ENCODE measurements around the gene PCBP2. TPM values are rescaled to one million over a fixed set of nuclear protein-coding genes. Genes with fewer than 3 reads are reported as not detected.

Gene PCBP2
- total and polyA plus RNA-seq, 4 donors: 510 to 688 (median 545) TPM

- Histone ChIP-seq H3K4me3 (ENCODE audit: low read length in 2 of 2) (no peak overlapping the region), H3K27me3 (ENCODE audit: control insufficient read depth in 1 of 2, insufficient read depth in 2 of 2, low read length in 1 of 2) (no peaks in the 10 kb centered on the region), H3K9me3 (ENCODE audit: control insufficient read depth, low read length) (no peaks in the 10 kb centered on the region), H3K4me1 (ENCODE audit: control insufficient read depth in 1 of 2, insufficient read depth in 2 of 2, low read length in 2 of 2) (peaks cover 0 to 2% of the 10 kb centered on the region in 2 donors), H3K27ac (ENCODE audit: low read depth in 1 of 2, low read length in 2 of 2) (no peak overlapping the region), H3K36me3 (ENCODE audit: control insufficient read depth in 1 of 2, insufficient read depth in 2 of 2, low read length in 1 of 2) (no peaks in the 10 kb centered on the region)
- peak in 1 of 2 donors; percentile 11 for DNase-seq
- 91 to 96% methylated on average over 5 of the region's 5 CpGs for WGBS, 2 donors
- ATAC-seq (ENCODE audit: low FRiP score): no peak
- intact Hi-C loops (cut with DNase I): loop anchor here in 1 of 2 donors (5.0 kb wide), 1 partner anchor 37 kb away; the partner anchor contains the start of gene PCBP2
Observed at GRCh38 chr12:53489242-53489864, 37.5 kb downstream of the PCBP2 start.

- Histone ChIP-seq H3K9me3 (ENCODE audit: control insufficient read depth, low read length) (no peaks in the 10 kb centered on the region), H3K27me3 (ENCODE audit: control insufficient read depth in 1 of 2, insufficient read depth in 2 of 2, low read length in 1 of 2) (no peaks in the 10 kb centered on the region), H3K4me1 (ENCODE audit: control insufficient read depth in 1 of 2, insufficient read depth in 2 of 2, low read length in 2 of 2) (peaks cover 0 to 2% of the 10 kb centered on the region in 2 donors), H3K4me3 (ENCODE audit: low read length in 2 of 2) (peak overlapping the region in 1 of 2 donors; percentile 16), H3K36me3 (ENCODE audit: control insufficient read depth in 1 of 2, insufficient read depth in 2 of 2, low read length in 1 of 2) (no peaks in the 10 kb centered on the region), H3K27ac (ENCODE audit: low read depth in 1 of 2, low read length in 2 of 2) (no peak overlapping the region)
- intact Hi-C loops (cut with DNase I): no loop called here
- ATAC-seq (ENCODE audit: low FRiP score) (no peak), DNase-seq (no peak)
- 34 to 45% methylated on average over 20 of the region's 20 CpGs for WGBS, 2 donors
Observed at GRCh38 chr12:53492188-53492587, 40.3 kb downstream of the PCBP2 start.

GRCh38 chr12:53492830-53493609 lies 41.1 kb downstream of the PCBP2 start:
- peak; percentile 96 for ATAC-seq (ENCODE audit: low FRiP score)
- H3K27me3 ChIP-seq (ENCODE audit: control insufficient read depth in 1 of 2, insufficient read depth in 2 of 2, low read length in 1 of 2): no peaks in the 10 kb centered on the region
- peak overlapping the region in 1 of 2 donors; percentile 16 for H3K4me3 ChIP-seq (ENCODE audit: low read length in 2 of 2)
- peak overlapping the region in 1 of 2 donors; percentile 41 for H3K27ac ChIP-seq (ENCODE audit: low read depth in 1 of 2, low read length in 2 of 2)
- H3K9me3 ChIP-seq (ENCODE audit: control insufficient read depth, low read length): no peaks in the 10 kb centered on the region
- peaks cover 0 to 2% of the 10 kb centered on the region in 2 donors for H3K4me1 ChIP-seq (ENCODE audit: control insufficient read depth in 1 of 2, insufficient read depth in 2 of 2, low read length in 2 of 2)
- 1 to 2% methylated on average over 44 to 52 of the region's 52 CpGs for WGBS, 2 donors
- intact Hi-C loops (cut with DNase I): no loop called here
- no peaks in the 10 kb centered on the region for H3K36me3 ChIP-seq (ENCODE audit: control insufficient read depth in 1 of 2, insufficient read depth in 2 of 2, low read length in 1 of 2)
- DNase-seq: peak; percentile 96 to 97

- H3K27ac ChIP-seq (ENCODE audit: low read depth in 1 of 2, low read length in 2 of 2): peak overlapping the region in 1 of 2 donors; percentile 41
- intact Hi-C loops (cut with DNase I): no loop called here
- ATAC-seq (ENCODE audit: low FRiP score) (no peak), DNase-seq (no peak)
- H3K36me3 ChIP-seq (ENCODE audit: control insufficient read depth in 1 of 2, insufficient read depth in 2 of 2, low read length in 1 of 2): no peaks in the 10 kb centered on the region
- H3K27me3 ChIP-seq (ENCODE audit: control insufficient read depth in 1 of 2, insufficient read depth in 2 of 2, low read length in 1 of 2): no peaks in the 10 kb centered on the region
- WGBS, 2 donors: 20% methylated on average over 11 of the region's 11 CpGs
- peaks cover 0 to 2% of the 10 kb centered on the region in 2 donors for H3K4me1 ChIP-seq (ENCODE audit: control insufficient read depth in 1 of 2, insufficient read depth in 2 of 2, low read length in 2 of 2)
- no peak overlapping the region for H3K4me3 ChIP-seq (ENCODE audit: low read length in 2 of 2)
- H3K9me3 ChIP-seq (ENCODE audit: control insufficient read depth, low read length): no peaks in the 10 kb centered on the region
Observed at GRCh38 chr12:53493610-53494391, 41.9 kb downstream of the PCBP2 start.

- peak; percentile 69 to 80 for DNase-seq
- no peaks in the 10 kb centered on the region for H3K36me3 ChIP-seq (ENCODE audit: control insufficient read depth in 1 of 2, insufficient read depth in 2 of 2, low read length in 1 of 2)
- H3K27me3 ChIP-seq (ENCODE audit: control insufficient read depth in 1 of 2, insufficient read depth in 2 of 2, low read length in 1 of 2): no peaks in the 10 kb centered on the region
- 50 to 52% methylated on average over 5 of the region's 5 CpGs for WGBS, 2 donors
- H3K4me1 ChIP-seq (ENCODE audit: control insufficient read depth in 1 of 2, insufficient read depth in 2 of 2, low read length in 2 of 2): peaks cover 0 to 2% of the 10 kb centered on the region in 2 donors
- no peak overlapping the region for H3K4me3 ChIP-seq (ENCODE audit: low read length in 2 of 2)
- no peak overlapping the region for H3K27ac ChIP-seq (ENCODE audit: low read depth in 1 of 2, low read length in 2 of 2)
- intact Hi-C loops (cut with DNase I): no loop called here
- ATAC-seq (ENCODE audit: low FRiP score): no peak
- no peaks in the 10 kb centered on the region for H3K9me3 ChIP-seq (ENCODE audit: control insufficient read depth, low read length)
Observed at GRCh38 chr12:53495903-53496751, 44.2 kb downstream of the PCBP2 start.

- no peak for DNase-seq
- Histone ChIP-seq H3K27ac (ENCODE audit: low read depth in 1 of 2, low read length in 2 of 2) (no peak overlapping the region), H3K4me1 (ENCODE audit: control insufficient read depth in 1 of 2, insufficient read depth in 2 of 2, low read length in 2 of 2) (peaks cover 0 to 2% of the 10 kb centered on the region in 2 donors), H3K9me3 (ENCODE audit: control insufficient read depth, low read length) (no peaks in the 10 kb centered on the region), H3K36me3 (ENCODE audit: control insufficient read depth in 1 of 2, insufficient read depth in 2 of 2, low read length in 1 of 2) (no peaks in the 10 kb centered on the region), H3K27me3 (ENCODE audit: control insufficient read depth in 1 of 2, insufficient read depth in 2 of 2, low read length in 1 of 2) (no peaks in the 10 kb centered on the region), H3K4me3 (ENCODE audit: low read length in 2 of 2) (no peak overlapping the region)
- intact Hi-C loops (cut with DNase I): no loop called here
- WGBS, 2 donors: 79 to 81% methylated on average over 1 of the region's 1 CpG
- ATAC-seq (ENCODE audit: low FRiP score): no peak
Observed at GRCh38 chr12:53496752-53497032, 44.8 kb downstream of the PCBP2 start.

GRCh38 chr12:53497461-53497860 lies 45.6 kb downstream of the PCBP2 start:
- WGBS, 2 donors: 94 to 95% methylated on average over 3 of the region's 3 CpGs
- Histone ChIP-seq H3K4me1 (ENCODE audit: control insufficient read depth in 1 of 2, insufficient read depth in 2 of 2, low read length in 2 of 2) (peaks cover 0 to under 1% of the 10 kb centered on the region in 2 donors), H3K27ac (ENCODE audit: low read depth in 1 of 2, low read length in 2 of 2) (no peak overlapping the region), H3K4me3 (ENCODE audit: low read length in 2 of 2) (no peak overlapping the region), H3K9me3 (ENCODE audit: control insufficient read depth, low read length) (no peaks in the 10 kb centered on the region), H3K36me3 (ENCODE audit: control insufficient read depth in 1 of 2, insufficient read depth in 2 of 2, low read length in 1 of 2) (no peaks in the 10 kb centered on the region), H3K27me3 (ENCODE audit: control insufficient read depth in 1 of 2, insufficient read depth in 2 of 2, low read length in 1 of 2) (no peaks in the 10 kb centered on the region)
- intact Hi-C loops (cut with DNase I): no loop called here
- no peak for ATAC-seq (ENCODE audit: low FRiP score)
- DNase-seq: peak in 1 of 2 donors; percentile 48

- intact Hi-C loops (cut with DNase I): no loop called here
- peak in 1 of 2 donors; percentile 4 for DNase-seq
- ATAC-seq (ENCODE audit: low FRiP score): no peak
- H3K27me3 ChIP-seq (ENCODE audit: control insufficient read depth in 1 of 2, insufficient read depth in 2 of 2, low read length in 1 of 2): no peaks in the 10 kb centered on the region
- H3K27ac ChIP-seq (ENCODE audit: low read depth in 1 of 2, low read length in 2 of 2): no peak overlapping the region
- H3K9me3 ChIP-seq (ENCODE audit: control insufficient read depth, low read length): no peaks in the 10 kb centered on the region
- no peaks in the 10 kb centered on the region for H3K36me3 ChIP-seq (ENCODE audit: control insufficient read depth in 1 of 2, insufficient read depth in 2 of 2, low read length in 1 of 2)
- H3K4me1 ChIP-seq (ENCODE audit: control insufficient read depth in 1 of 2, insufficient read depth in 2 of 2, low read length in 2 of 2): no peaks in the 10 kb centered on the region
- WGBS, 2 donors: 86 to 90% methylated on average over 2 of the region's 2 CpGs
- no peak overlapping the region for H3K4me3 ChIP-seq (ENCODE audit: low read length in 2 of 2)
Observed at GRCh38 chr12:53498235-53498630, 46.3 kb downstream of the PCBP2 start.
